ENCODE data around the gene COA1.

The COA1 gene

DNA sequence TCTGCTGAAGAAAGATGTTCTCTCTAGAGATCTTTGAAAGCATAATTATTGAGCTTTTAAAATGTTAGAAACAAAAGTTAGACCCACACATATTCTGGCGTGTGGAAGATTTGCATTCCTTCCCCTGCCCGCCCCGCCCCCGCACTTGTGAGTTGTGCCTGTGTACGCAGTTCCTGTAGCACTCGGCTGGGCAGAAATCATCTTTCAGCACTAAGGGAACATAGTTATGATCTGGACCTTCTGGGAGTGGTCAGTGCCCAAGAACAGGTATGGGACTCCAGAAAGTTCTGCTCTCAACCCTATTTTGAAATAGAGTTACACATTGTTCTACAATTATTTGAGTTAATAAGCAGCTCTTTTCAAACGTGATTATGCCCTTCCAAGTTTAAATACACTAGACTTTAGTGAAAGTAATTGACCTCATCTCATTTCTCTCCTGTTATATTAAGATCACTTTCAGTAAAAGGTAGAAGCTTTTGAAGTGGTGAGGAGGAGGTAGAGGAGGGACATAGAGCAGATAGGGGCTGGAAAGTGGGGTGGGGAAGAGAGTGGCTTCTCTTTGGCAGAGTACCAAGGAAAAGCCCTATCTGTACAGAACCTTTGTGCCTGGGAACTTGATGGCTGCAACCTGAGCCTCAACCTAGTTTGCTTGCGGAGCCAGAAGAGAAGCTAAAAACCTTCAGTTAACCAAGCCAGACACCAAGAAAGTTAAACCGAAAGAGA is 34.9 kb upstream of the COA1 start (continued):
- TF ChIP-seq, protein P1, sequence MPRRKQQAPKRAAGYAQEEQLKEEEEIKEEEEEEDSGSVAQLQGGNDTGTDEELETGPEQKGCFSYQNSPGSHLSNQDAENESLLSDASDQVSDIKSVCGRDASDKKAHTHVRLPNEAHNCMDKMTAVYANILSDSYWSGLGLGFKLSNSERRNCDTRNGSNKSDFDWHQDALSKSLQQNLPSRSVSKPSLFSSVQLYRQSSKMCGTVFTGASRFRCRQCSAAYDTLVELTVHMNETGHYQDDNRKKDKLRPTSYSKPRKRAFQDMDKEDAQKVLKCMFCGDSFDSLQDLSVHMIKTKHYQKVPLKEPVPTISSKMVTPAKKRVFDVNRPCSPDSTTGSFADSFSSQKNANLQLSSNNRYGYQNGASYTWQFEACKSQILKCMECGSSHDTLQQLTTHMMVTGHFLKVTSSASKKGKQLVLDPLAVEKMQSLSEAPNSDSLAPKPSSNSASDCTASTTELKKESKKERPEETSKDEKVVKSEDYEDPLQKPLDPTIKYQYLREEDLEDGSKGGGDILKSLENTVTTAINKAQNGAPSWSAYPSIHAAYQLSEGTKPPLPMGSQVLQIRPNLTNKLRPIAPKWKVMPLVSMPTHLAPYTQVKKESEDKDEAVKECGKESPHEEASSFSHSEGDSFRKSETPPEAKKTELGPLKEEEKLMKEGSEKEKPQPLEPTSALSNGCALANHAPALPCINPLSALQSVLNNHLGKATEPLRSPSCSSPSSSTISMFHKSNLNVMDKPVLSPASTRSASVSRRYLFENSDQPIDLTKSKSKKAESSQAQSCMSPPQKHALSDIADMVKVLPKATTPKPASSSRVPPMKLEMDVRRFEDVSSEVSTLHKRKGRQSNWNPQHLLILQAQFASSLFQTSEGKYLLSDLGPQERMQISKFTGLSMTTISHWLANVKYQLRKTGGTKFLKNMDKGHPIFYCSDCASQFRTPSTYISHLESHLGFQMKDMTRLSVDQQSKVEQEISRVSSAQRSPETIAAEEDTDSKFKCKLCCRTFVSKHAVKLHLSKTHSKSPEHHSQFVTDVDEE (CRISPR knock-in tag; IDR thresholded peaks at IDR 0.05) = no peak

DNA sequence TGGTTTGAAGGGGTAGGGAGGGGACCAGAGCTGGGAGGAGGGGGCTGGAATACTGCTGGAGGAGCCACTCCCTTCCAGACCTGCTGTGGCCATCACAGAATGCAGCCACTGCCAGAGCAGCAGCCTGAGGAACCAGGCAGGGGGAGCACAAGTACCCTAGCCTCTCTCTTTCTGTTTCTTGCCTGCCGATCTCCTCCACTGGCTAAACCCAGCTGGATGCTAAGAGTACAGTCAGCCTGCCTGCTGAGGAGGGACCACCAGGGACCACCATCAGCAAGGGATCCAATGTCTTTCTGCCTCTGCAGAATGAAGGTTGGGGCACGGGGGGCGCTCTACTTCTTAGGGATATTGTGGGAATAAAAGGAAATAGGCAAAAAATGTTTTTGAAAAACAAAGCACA is 33.9 kb upstream of the COA1 start:
- ATAC-seq = no peak
- no peak for TF ChIP-seq ZNF8 (CRISPR knock-in tag; IDR thresholded peaks at IDR 0.05)
- TF ChIP-seq, protein P2, sequence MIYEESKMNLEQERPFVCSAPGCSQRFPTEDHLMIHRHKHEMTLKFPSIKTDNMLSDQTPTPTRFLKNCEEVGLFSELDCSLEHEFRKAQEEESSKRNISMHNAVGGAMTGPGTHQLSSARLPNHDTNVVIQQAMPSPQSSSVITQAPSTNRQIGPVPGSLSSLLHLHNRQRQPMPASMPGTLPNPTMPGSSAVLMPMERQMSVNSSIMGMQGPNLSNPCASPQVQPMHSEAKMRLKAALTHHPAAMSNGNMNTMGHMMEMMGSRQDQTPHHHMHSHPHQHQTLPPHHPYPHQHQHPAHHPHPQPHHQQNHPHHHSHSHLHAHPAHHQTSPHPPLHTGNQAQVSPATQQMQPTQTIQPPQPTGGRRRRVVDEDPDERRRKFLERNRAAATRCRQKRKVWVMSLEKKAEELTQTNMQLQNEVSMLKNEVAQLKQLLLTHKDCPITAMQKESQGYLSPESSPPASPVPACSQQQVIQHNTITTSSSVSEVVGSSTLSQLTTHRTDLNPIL (CRISPR knock-in tag; IDR thresholded peaks at IDR 0.05; ENCODE audit: low read depth) = no peak
- TF ChIP-seq ZFP30 (CRISPR knock-in tag; IDR thresholded peaks at IDR 0.05) = no peak
- no peak for TF ChIP-seq TCF4 (CRISPR knock-in tag; IDR thresholded peaks at IDR 0.05; ENCODE audit: borderline replicate concordance)
- TF ChIP-seq OSR1 (CRISPR knock-in tag; IDR thresholded peaks at IDR 0.05) = no peak
- TF ChIP-seq, protein P3, sequence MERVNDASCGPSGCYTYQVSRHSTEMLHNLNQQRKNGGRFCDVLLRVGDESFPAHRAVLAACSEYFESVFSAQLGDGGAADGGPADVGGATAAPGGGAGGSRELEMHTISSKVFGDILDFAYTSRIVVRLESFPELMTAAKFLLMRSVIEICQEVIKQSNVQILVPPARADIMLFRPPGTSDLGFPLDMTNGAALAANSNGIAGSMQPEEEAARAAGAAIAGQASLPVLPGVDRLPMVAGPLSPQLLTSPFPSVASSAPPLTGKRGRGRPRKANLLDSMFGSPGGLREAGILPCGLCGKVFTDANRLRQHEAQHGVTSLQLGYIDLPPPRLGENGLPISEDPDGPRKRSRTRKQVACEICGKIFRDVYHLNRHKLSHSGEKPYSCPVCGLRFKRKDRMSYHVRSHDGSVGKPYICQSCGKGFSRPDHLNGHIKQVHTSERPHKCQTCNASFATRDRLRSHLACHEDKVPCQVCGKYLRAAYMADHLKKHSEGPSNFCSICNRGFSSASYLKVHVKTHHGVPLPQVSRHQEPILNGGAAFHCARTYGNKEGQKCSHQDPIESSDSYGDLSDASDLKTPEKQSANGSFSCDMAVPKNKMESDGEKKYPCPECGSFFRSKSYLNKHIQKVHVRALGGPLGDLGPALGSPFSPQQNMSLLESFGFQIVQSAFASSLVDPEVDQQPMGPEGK (CRISPR knock-in tag; IDR thresholded peaks at IDR 0.05; ENCODE audit: borderline replicate concordance) = no peak
- no peak for TF ChIP-seq ZFP3 (CRISPR knock-in tag; IDR thresholded peaks at IDR 0.05)
- TF ChIP-seq RARB (CRISPR knock-in tag; IDR thresholded peaks at IDR 0.05) = no peak
- TF ChIP-seq, protein P4, sequence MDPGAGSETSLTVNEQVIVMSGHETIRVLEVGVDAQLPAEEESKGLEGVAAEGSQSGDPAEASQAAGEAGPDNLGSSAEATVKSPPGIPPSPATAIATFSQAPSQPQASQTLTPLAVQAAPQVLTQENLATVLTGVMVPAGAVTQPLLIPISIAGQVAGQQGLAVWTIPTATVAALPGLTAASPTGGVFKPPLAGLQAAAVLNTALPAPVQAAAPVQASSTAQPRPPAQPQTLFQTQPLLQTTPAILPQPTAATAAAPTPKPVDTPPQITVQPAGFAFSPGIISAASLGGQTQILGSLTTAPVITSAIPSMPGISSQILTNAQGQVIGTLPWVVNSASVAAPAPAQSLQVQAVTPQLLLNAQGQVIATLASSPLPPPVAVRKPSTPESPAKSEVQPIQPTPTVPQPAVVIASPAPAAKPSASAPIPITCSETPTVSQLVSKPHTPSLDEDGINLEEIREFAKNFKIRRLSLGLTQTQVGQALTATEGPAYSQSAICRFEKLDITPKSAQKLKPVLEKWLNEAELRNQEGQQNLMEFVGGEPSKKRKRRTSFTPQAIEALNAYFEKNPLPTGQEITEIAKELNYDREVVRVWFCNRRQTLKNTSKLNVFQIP (CRISPR knock-in tag; IDR thresholded peaks at IDR 0.05; ENCODE audit: borderline replicate concordance, low read depth) = no peak
- TF ChIP-seq ESRRG (CRISPR knock-in tag; IDR thresholded peaks at IDR 0.05) = no peak
- TF ChIP-seq, protein P5, sequence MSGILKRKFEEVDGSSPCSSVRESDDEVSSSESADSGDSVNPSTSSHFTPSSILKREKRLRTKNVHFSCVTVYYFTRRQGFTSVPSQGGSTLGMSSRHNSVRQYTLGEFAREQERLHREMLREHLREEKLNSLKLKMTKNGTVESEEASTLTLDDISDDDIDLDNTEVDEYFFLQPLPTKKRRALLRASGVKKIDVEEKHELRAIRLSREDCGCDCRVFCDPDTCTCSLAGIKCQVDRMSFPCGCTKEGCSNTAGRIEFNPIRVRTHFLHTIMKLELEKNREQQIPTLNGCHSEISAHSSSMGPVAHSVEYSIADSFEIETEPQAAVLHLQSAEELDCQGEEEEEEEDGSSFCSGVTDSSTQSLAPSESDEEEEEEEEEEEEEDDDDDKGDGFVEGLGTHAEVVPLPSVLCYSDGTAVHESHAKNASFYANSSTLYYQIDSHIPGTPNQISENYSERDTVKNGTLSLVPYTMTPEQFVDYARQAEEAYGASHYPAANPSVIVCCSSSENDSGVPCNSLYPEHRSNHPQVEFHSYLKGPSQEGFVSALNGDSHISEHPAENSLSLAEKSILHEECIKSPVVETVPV (CRISPR knock-in tag; IDR thresholded peaks at IDR 0.05) = no peak
- no peak for TF ChIP-seq TOX (CRISPR knock-in tag; IDR thresholded peaks at IDR 0.05; ENCODE audit: borderline replicate concordance)
- TF ChIP-seq CSDC2 (CRISPR knock-in tag; IDR thresholded peaks at IDR 0.05) = no peak
- TF ChIP-seq GLIS3 (CRISPR knock-in tag; IDR thresholded peaks at IDR 0.05) = no peak

DNA sequence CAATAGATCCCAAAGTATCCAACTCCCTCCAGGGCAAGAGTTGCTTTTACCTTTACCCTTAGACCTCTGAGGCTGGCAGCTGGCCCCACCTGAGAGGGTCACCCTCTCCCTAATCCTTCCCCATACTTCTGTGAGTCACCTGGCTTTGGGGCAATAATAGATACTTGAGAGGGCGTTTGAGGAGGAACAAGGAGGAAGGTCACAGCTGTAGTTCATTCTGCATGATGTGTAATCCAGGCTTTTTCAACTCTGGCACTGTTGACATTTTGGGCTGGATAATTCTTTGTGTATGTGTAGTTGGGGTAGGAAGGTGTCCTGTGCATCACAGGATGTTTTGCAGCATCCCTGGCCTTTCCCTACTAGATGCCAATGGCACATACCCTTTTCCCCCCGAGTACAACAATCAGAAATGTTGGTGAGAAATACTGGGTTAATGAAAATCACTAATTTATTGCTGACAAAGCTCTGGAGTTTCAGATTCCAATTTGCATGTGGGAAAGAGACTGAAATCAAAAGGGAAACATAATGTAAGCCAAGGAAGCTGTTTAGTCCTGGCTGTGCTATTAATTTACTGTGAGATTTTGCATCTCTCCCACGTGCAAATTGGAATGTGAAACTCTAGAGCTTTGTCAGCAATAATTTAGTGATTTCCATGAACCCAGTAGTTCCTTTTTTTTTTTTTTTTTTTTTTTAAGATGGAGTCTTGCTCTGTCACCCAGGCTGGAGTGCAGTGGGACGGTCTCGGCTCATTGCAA is 32.8 kb upstream of the COA1 start:
- no peak for ATAC-seq
- no peak for TF ChIP-seq ESRRG (CRISPR knock-in tag; IDR thresholded peaks at IDR 0.05)
- TF ChIP-seq, protein P3 (CRISPR knock-in tag; IDR thresholded peaks at IDR 0.05; ENCODE audit: borderline replicate concordance) = no peak
- no peak for TF ChIP-seq GLIS3 (CRISPR knock-in tag; IDR thresholded peaks at IDR 0.05)
- TF ChIP-seq, protein P5 (CRISPR knock-in tag; IDR thresholded peaks at IDR 0.05) = no peak
- TF ChIP-seq ZC3H10 (CRISPR knock-in tag; IDR thresholded peaks at IDR 0.05) = no peak

Measured in SK-N-SH treated with all-trans-retinoic acid at 6 μM for 48 hours (cell line).